ENCODE results near the gene CACNA1I. TPM values are rescaled to one million over a fixed set of nuclear protein-coding genes. Genes with fewer than 3 reads are reported as not detected.

CACNA1I gene
- total RNA-seq, 3 donors from 2014 or later (not counting 1 experiment from before 2014, with no cell fraction given), result 0.05 to 0.83 (median 0.72) TPM

DNA sequence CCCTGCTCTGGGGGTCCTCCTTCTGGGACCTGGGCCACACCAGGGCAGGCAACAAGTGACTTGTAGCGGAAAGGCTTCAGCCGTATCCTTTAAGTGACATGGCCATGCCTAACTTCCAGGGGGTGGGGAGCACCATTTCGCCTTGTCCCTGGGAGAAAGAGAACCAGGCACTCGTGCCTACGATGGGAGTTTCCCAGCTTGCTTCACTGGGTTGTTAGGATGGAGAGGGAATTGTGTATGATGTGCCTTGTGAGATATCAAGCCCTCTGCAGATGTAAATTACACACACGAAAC lies 151.4 kb downstream of the CACNA1I start:
- peaks cover 11% of the 10 kb centered on the region for H3K4me1 ChIP-seq (ENCODE audit: control insufficient read depth, insufficient read depth, low read length)
- WGBS (ENCODE audit: insufficient coverage), result 86% methylated on average over 6 of the region's 6 CpGs
- TF ChIP-seq, protein P1, sequence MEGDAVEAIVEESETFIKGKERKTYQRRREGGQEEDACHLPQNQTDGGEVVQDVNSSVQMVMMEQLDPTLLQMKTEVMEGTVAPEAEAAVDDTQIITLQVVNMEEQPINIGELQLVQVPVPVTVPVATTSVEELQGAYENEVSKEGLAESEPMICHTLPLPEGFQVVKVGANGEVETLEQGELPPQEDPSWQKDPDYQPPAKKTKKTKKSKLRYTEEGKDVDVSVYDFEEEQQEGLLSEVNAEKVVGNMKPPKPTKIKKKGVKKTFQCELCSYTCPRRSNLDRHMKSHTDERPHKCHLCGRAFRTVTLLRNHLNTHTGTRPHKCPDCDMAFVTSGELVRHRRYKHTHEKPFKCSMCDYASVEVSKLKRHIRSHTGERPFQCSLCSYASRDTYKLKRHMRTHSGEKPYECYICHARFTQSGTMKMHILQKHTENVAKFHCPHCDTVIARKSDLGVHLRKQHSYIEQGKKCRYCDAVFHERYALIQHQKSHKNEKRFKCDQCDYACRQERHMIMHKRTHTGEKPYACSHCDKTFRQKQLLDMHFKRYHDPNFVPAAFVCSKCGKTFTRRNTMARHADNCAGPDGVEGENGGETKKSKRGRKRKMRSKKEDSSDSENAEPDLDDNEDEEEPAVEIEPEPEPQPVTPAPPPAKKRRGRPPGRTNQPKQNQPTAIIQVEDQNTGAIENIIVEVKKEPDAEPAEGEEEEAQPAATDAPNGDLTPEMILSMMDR (IDR thresholded peaks at IDR 0.05), result no peak
- no peak overlapping the region for H3K27ac Mint-ChIP-seq
- H3K4me1 Mint-ChIP-seq, result peaks cover 12 to 15% of the 10 kb centered on the region in 2 donors
- H3K4me3 ChIP-seq (ENCODE audit: low read length), result no peak overlapping the region
- no peaks in the 10 kb centered on the region for H3K9me3 ChIP-seq (ENCODE audit: control insufficient read depth, insufficient read depth, low read length)
- intact Hi-C loops (cut with micrococcal nuclease), result no loop called here
- ATAC-seq, result no peak
- H3K36me3 ChIP-seq (ENCODE audit: control insufficient read depth, insufficient read depth, low read length), result no peaks in the 10 kb centered on the region
- no peaks in the 10 kb centered on the region for H3K9me3 Mint-ChIP-seq
- no peak overlapping the region for H3K4me3 Mint-ChIP-seq
- no peaks in the 10 kb centered on the region for H3K36me3 Mint-ChIP-seq
- no peak for DNase-seq
- H3K27me3 ChIP-seq (ENCODE audit: control insufficient read depth, insufficient read depth, low read length), result no peaks in the 10 kb centered on the region
- H3K27ac ChIP-seq (ENCODE audit: low read length), result no peak overlapping the region
- H3K27me3 Mint-ChIP-seq (ENCODE audit: low read depth in 2 of 2), result peaks cover 7 to 10% of the 10 kb centered on the region in 2 donors

DNA sequence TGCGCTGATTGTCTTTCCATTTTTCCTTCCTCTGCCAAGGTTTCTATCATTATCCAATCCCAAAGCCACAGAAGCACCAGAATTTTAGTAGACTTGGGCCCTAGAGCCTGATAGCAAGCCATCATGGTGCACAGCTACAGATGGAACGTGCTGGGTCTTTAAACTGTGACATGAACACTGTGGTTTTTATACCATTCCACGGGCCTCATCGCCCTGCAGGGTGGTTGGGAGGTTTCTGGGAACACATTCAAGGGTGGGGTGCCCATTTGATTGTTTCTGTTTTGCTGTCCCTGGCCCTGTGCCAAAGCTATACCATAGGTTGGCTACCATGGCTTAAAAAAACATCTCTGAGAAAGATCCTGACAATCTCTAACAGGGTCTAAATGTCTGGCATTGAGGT lies 151.9 kb downstream of the CACNA1I start:
- Mint-ChIP-seq H3K27me3 (ENCODE audit: low read depth in 2 of 2) (peaks cover 12 to 14% of the 10 kb centered on the region in 2 donors), H3K4me1 (peaks cover 12 to 15% of the 10 kb centered on the region in 2 donors), H3K4me3 (no peak overlapping the region), H3K9me3 (no peaks in the 10 kb centered on the region), H3K36me3 (no peaks in the 10 kb centered on the region), H3K27ac (no peak overlapping the region)
- Histone ChIP-seq H3K36me3 (ENCODE audit: control insufficient read depth, insufficient read depth, low read length) (no peaks in the 10 kb centered on the region), H3K27me3 (ENCODE audit: control insufficient read depth, insufficient read depth, low read length) (no peaks in the 10 kb centered on the region), H3K4me3 (ENCODE audit: low read length) (no peak overlapping the region), H3K9me3 (ENCODE audit: control insufficient read depth, insufficient read depth, low read length) (no peaks in the 10 kb centered on the region), H3K4me1 (ENCODE audit: control insufficient read depth, insufficient read depth, low read length) (peaks cover 11% of the 10 kb centered on the region), H3K27ac (ENCODE audit: low read length) (no peak overlapping the region)
- intact Hi-C loops (cut with micrococcal nuclease), result no loop called here
- no peak for ATAC-seq
- 71% methylated on average over 4 of the region's 4 CpGs for WGBS (ENCODE audit: insufficient coverage)
- TF ChIP-seq, protein P1 (IDR thresholded peaks at IDR 0.05), result no peak
- DNase-seq, result peak in 1 of 2 donors; percentile 0

DNA sequence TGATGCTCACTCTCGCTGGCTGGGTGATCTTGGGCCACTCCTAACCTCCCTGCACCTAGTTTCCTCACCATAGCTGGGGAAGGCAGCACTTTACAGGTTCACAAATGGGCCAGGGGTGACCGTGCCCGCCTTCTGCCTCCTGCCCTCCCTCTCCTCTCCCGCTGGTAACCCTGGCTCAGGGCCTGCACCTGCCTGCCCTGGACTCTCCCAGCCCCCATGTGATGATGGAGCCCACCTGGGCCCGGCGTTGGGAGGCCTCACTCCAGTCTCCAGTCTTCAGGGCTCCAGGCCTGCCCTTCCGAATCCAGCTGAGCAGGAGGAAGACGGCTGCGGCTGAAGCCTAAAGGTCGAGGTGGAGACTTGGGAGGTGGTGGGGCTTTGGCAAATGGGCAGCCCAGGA lies 152.9 kb downstream of the CACNA1I start:
- Histone ChIP-seq H3K4me3 (ENCODE audit: low read length) (no peak overlapping the region), H3K9me3 (ENCODE audit: control insufficient read depth, insufficient read depth, low read length) (no peaks in the 10 kb centered on the region), H3K27ac (ENCODE audit: low read length) (no peak overlapping the region), H3K36me3 (ENCODE audit: control insufficient read depth, insufficient read depth, low read length) (no peaks in the 10 kb centered on the region), H3K4me1 (ENCODE audit: control insufficient read depth, insufficient read depth, low read length) (peaks cover 11% of the 10 kb centered on the region), H3K27me3 (ENCODE audit: control insufficient read depth, insufficient read depth, low read length) (no peaks in the 10 kb centered on the region)
- Mint-ChIP-seq H3K4me1 (peaks cover 12 to 15% of the 10 kb centered on the region in 2 donors), H3K4me3 (no peak overlapping the region), H3K27me3 (ENCODE audit: low read depth in 2 of 2) (peaks cover 14 to 16% of the 10 kb centered on the region in 2 donors), H3K36me3 (no peaks in the 10 kb centered on the region), H3K27ac (no peak overlapping the region), H3K9me3 (no peaks in the 10 kb centered on the region)
- intact Hi-C loops (cut with micrococcal nuclease), result no loop called here
- TF ChIP-seq, protein P1 (IDR thresholded peaks at IDR 0.05), result no peak
- WGBS (ENCODE audit: insufficient coverage), result 88% methylated on average over 10 of the region's 10 CpGs
- no peak for ATAC-seq
- DNase-seq, result peak in 1 of 2 donors; percentile 8

DNA sequence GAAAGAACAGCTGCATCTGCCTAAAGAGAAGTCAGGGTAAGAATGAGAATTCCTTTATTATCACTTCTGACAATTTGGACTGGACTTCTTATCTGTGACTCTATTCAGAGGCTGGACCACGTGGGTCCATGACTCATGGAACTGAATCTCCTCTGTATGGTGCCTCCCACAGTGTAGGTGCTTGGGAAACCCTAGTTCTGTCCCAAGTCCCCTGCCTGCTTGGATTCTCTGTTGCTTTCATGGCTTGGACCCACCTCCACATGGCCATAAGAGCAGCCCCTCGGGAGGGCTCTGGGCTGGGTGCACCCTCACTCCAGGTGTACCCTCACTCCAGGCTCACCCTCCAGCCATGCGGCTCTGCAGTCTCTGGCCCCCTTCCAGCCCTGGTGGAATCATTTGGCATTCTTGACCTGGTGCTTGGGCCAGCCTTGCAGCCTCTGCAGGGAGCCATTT lies 153.4 kb downstream of the CACNA1I start:
- intact Hi-C loops (cut with micrococcal nuclease), result no loop called here
- TF ChIP-seq, protein P1 (IDR thresholded peaks at IDR 0.05), result no peak
- H3K9me3 ChIP-seq (ENCODE audit: control insufficient read depth, insufficient read depth, low read length), result no peaks in the 10 kb centered on the region
- H3K36me3 Mint-ChIP-seq, result no peaks in the 10 kb centered on the region
- no peak overlapping the region for H3K27ac ChIP-seq (ENCODE audit: low read length)
- peaks cover 11% of the 10 kb centered on the region for H3K4me1 ChIP-seq (ENCODE audit: control insufficient read depth, insufficient read depth, low read length)
- no peak for ATAC-seq
- H3K27ac Mint-ChIP-seq, result no peak overlapping the region
- peak in 1 of 2 donors; percentile 11 for DNase-seq
- peaks cover 12 to 14% of the 10 kb centered on the region in 2 donors for H3K4me1 Mint-ChIP-seq
- H3K9me3 Mint-ChIP-seq, result no peaks in the 10 kb centered on the region
- no peaks in the 10 kb centered on the region for H3K36me3 ChIP-seq (ENCODE audit: control insufficient read depth, insufficient read depth, low read length)
- no peaks in the 10 kb centered on the region for H3K27me3 ChIP-seq (ENCODE audit: control insufficient read depth, insufficient read depth, low read length)
- H3K4me3 Mint-ChIP-seq, result no peak overlapping the region
- peaks cover 14 to 16% of the 10 kb centered on the region in 2 donors for H3K27me3 Mint-ChIP-seq (ENCODE audit: low read depth in 2 of 2)
- no peak overlapping the region for H3K4me3 ChIP-seq (ENCODE audit: low read length)
- whole genome bisulfite sequencing (ENCODE audit: insufficient coverage), result 80% methylated on average over 3 of the region's 3 CpGs

Measured in natural killer cell (primary cell).